Measurements from ENCODE around the gene HRH4.

The HRH4 gene

DNA sequence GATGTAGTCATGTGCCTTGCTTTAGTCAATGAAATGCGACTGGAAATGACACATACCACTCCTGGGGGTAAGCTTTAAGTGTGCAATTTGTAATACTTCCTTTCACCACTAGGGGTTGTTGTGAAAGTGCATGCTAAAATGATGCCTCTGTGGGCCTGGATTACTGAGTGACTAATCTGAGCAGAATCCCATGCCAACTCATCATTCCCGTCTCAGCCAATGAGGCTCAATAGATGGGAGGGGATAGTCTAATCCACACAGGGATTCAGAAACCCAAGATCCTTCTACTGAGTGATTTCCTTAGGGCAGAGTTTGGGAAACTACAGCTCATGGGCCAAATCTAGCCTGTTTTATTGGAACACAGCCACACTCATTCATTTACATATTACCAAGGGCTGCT is 54.0 kb downstream of the HRH4 start:
- no peak for DNase-seq

DNA sequence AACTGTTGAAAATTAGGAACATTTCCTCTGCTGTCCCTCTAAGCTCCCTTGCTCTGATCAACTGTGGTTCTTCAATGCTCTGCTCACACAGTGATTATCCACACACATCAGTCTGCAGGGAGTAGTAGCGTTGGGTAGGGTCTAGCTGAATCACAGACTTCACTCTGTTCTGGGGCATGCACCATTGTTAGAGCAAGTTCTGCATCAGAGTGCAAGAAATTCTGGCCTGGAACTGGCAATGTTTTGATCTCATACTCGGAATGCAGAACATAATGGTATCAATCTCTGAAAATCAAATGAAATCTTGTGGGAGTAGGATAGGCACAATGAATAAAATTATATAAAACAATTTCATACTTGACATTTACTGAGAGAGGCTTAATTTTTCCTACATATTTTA is 55.3 kb downstream of the HRH4 start:
- DNase-seq, result no peak

GRCh38 chr18:24516261-24516660 is 55.8 kb downstream of the HRH4 start:
- no peak for DNase-seq

DNA sequence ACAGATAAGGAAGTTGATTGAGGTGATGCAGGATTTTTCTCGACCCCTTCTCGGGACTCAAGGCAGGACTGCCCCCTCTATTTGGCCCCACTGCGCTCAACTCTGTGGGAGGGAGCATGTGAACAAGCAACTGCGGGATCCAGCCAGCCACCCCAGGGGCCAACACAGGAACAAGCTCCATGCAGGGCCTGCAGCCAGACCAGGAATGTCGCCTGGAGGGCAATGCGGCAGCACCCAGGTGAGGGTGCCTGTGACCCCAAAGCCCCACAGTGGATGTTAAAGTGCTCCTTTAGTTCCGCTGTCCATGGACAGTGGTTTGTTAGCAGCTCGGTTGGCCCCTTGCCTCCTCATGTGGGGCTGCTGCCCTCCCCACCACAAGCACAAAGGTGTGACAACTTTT is 57.1 kb downstream of the HRH4 start:
- DNase-seq, result no peak

GRCh38 chr18:24518596-24518995 is 58.2 kb downstream of the HRH4 start:
- no peak for DNase-seq

Data from activated CD4-positive, alpha-beta T cell treated with anti-CD3 and anti-CD28 coated beads for 4 hours (primary cell).